WTC11 (cell line): ENCODE data around the gene NDUFB8. TPM values are rescaled to one million over a fixed set of nuclear protein-coding genes. Genes with fewer than 3 reads are reported as not detected.

Experiments
- ATAC-seq: fragments of 200-7000 bp; cut with Tn5 transposase; 2 replicates; pipeline ENCODE4 v1.10.0; 2021; ENCODE audit warnings: mild to moderate bottlenecking, moderate library complexity
- CTCF ChIA-PET: fragments of 300-600 bp; sonication (Branson Sonifier 250); formaldehyde crosslinking; loops from one replicate; lab custom pipeline; 2021; ENCODE audit warnings: antibody characterized with exemption; lab: Charles Lee
- POLR2A ChIA-PET: fragments of 350-600 bp; sonication (Branson Sonifier 250); formaldehyde crosslinking; loops from one replicate; lab custom pipeline; 2021; ENCODE audit warnings: antibody characterized with exemption; lab: Charles Lee
- DNase-seq: peaks from one replicate; pipeline ENCODE4 v3.0.0; 2021; ENCODE audit warnings: low spot score
- H3K27ac Mint-ChIP-seq: 2 replicates; pipeline ENCODE4 v1.8.0; 2021; ENCODE audit warnings: mixed read lengths
- H3K27me3 Mint-ChIP-seq: 2 replicates; pipeline ENCODE4 v1.8.0; 2021; ENCODE audit warnings: low read depth, mild to moderate bottlenecking, moderate library complexity, mixed read lengths
- H3K36me3 Mint-ChIP-seq: 2 replicates; pipeline ENCODE4 v1.8.0; 2021; ENCODE audit warnings: mixed read lengths
- H3K4me1 Mint-ChIP-seq: 2 replicates; pipeline ENCODE4 v1.8.0; 2022; ENCODE audit warnings: mixed read lengths
- H3K4me3 Mint-ChIP-seq: 2 replicates; pipeline ENCODE4 v1.8.0; 2021; ENCODE audit warnings: mild to moderate bottlenecking, moderate library complexity, mixed read lengths
- H3K9me3 Mint-ChIP-seq: 2 replicates; pipeline ENCODE4 v1.8.0; 2021; ENCODE audit warnings: mixed read lengths
- ATF6 ChIP-seq: sonication (generic); formaldehyde crosslinking; IDR thresholded peaks from 2 replicates; pipeline ENCODE4 v1.8.1; 2023; ENCODE audit warnings: mild to moderate bottlenecking, missing genetic modification reagents
- CBFB ChIP-seq: sonication (generic); formaldehyde crosslinking; IDR thresholded peaks from 2 replicates; pipeline ENCODE4 v1.8.1; 2022; ENCODE audit warnings: mild to moderate bottlenecking, low read depth, missing genetic modification reagents
- CREB1 ChIP-seq: sonication (generic); formaldehyde crosslinking; IDR thresholded peaks from 2 replicates; pipeline ENCODE4 v1.8.0; 2023; ENCODE audit warnings: mild to moderate bottlenecking, missing genetic modification reagents
- E2F4 ChIP-seq: sonication (generic); formaldehyde crosslinking; IDR thresholded peaks from 2 replicates; pipeline ENCODE4 v1.8.1; 2022; ENCODE audit warnings: low read depth, mild to moderate bottlenecking, moderate library complexity, missing genetic modification reagents, borderline replicate concordance
- ETV6 ChIP-seq: sonication (generic); formaldehyde crosslinking; IDR thresholded peaks from 2 replicates; pipeline ENCODE4 v1.8.1; 2022; ENCODE audit warnings: mild to moderate bottlenecking, missing genetic modification reagents
- GABPB1 ChIP-seq: sonication (generic); formaldehyde crosslinking; IDR thresholded peaks from 2 replicates; pipeline ENCODE4 v1.8.1; 2023; ENCODE audit warnings: mild to moderate bottlenecking, missing genetic modification reagents
- GRHL2 ChIP-seq: fragments of 250-450 bp; sonication (Bioruptor Pico); IDR thresholded peaks from 2 replicates; pipeline ENCODE4 v1.8.0; 2022; ENCODE audit warnings: mild to moderate bottlenecking, moderate library complexity; ENCODE audit not compliant: insufficient replicate concordance, severe bottlenecking
- KAT7 ChIP-seq: sonication (generic); formaldehyde crosslinking; IDR thresholded peaks from 2 replicates; pipeline ENCODE4 v1.8.1; 2023; ENCODE audit warnings: missing genetic modification reagents, mild to moderate bottlenecking, borderline replicate concordance
- NFYB ChIP-seq: sonication (generic); formaldehyde crosslinking; conservative IDR thresholded peaks from 2 replicates; pipeline ENCODE4 v1.8.0; 2022; ENCODE audit warnings: low read depth, missing genetic modification reagents
- OVOL2 ChIP-seq: fragments of 250-450 bp; sonication (Bioruptor Pico); IDR thresholded peaks from 2 replicates; pipeline ENCODE4 v1.9.0; 2021; ENCODE audit warnings: mild to moderate bottlenecking, borderline replicate concordance
- PRRX2 ChIP-seq: fragments of 250-450 bp; sonication (Bioruptor Pico); IDR thresholded peaks from 2 replicates; pipeline ENCODE4 v1.8.0; 2021; ENCODE audit warnings: mild to moderate bottlenecking
- SOX15 ChIP-seq: fragments of 250-450 bp; sonication (Bioruptor Pico); IDR thresholded peaks from 2 replicates; pipeline ENCODE4 v1.9.0; 2021; ENCODE audit warnings: mild to moderate bottlenecking
- TP53 ChIP-seq: sonication (generic); formaldehyde crosslinking; IDR thresholded peaks from 2 replicates; pipeline ENCODE4 v1.8.1; 2023; ENCODE audit warnings: mild to moderate bottlenecking, missing genetic modification reagents
- ZBTB43 ChIP-seq: sonication (generic); formaldehyde crosslinking; IDR thresholded peaks from 2 replicates; pipeline ENCODE4 v1.8.1; 2023; ENCODE audit warnings: mild to moderate bottlenecking, missing genetic modification reagents
- ZMAT4 ChIP-seq: fragments of 250-450 bp; sonication (Bioruptor Pico); IDR thresholded peaks from 2 replicates; pipeline ENCODE4 v1.9.0; 2021; ENCODE audit warnings: mild to moderate bottlenecking
- ZNF263 ChIP-seq: sonication (generic); formaldehyde crosslinking; IDR thresholded peaks from 2 replicates; pipeline ENCODE4 v1.8.1; 2022; ENCODE audit warnings: low read depth, mild to moderate bottlenecking, moderate library complexity, missing genetic modification reagents
- ZNF317 ChIP-seq: sonication (generic); formaldehyde crosslinking; IDR thresholded peaks from 2 replicates; pipeline ENCODE4 v1.8.1; 2023; ENCODE audit warnings: low read depth, mild to moderate bottlenecking, moderate library complexity, missing genetic modification reagents, borderline replicate concordance
- ZSCAN18 ChIP-seq: fragments of 250-450 bp; sonication (Bioruptor Pico); IDR thresholded peaks from 2 replicates; pipeline ENCODE4 v2.1.2; 2022; ENCODE audit warnings: mild to moderate bottlenecking, moderate library complexity
- total RNA-seq: library from RNA; stranded (reverse); gene quantifications from 3 replicates; pipeline ENCODE4 v1.2.3, GENCODE V29; 2021

Gene NDUFB8
- total RNA-seq, 1 experiment from 2014 or later: 206 TPM

GRCh38 chr10:100561005-100561404 lies 31.3 kb upstream of the NDUFB8 start:
- ATAC-seq: no peak
- Mint-ChIP-seq H3K36me3 (peaks cover 4% of the 10 kb centered on the region; the same call in 1 of the 2 replicates), H3K27me3 (peaks cover 40% of the 10 kb centered on the region), H3K4me1 (peaks cover 9% of the 10 kb centered on the region; the same call in 1 of the 2 replicates), H3K9me3 (no peaks in the 10 kb centered on the region), H3K27ac (no peak overlapping the region), H3K4me3 (no peak overlapping the region)
- ChIA-PET POLR2A (interaction anchor here (1.3 kb wide), 1 partner anchor 317 kb away, joined by 4 read pairs; no protein-coding TSS in a partner anchor), CTCF (interaction anchor here (0.6 to 5.5 kb wide), 10 partner anchors 9 to 333 kb away, joined by 3 to 107 read pairs (median 4); partner anchors contain the start of gene HIF1AN)
- DNase-seq: no peak
- TF ChIP-seq ATF6: no peak
- TF ChIP-seq CBFB (CRISPR knock-in tag): no peak
- TF ChIP-seq KAT7 (CRISPR knock-in tag): no peak
- no peak for TF ChIP-seq ETV6
- no peak for TF ChIP-seq ZNF317 (CRISPR knock-in tag)
- TF ChIP-seq TP53 (CRISPR knock-in tag): no peak
- no peak for TF ChIP-seq GABPB1 (CRISPR knock-in tag)
- no peak for TF ChIP-seq ZBTB43
- no peak for TF ChIP-seq PRRX2 (CRISPR knock-in tag)
- TF ChIP-seq ZSCAN18: no peak
- TF ChIP-seq, all 79 proteins: peak for 0

- ChIA-PET CTCF (interaction anchor here (0.6 to 5.5 kb wide), 5 partner anchors 24 to 328 kb away, joined by 3 to 107 read pairs (median 3); partner anchors contain the start of gene HIF1AN), POLR2A (no interaction called here)
- Mint-ChIP-seq H3K4me1 (peaks cover 9% of the 10 kb centered on the region; the same call in 1 of the 2 replicates), H3K27ac (no peak overlapping the region), H3K9me3 (no peaks in the 10 kb centered on the region), H3K4me3 (no peak overlapping the region), H3K27me3 (peaks cover 33% of the 10 kb centered on the region), H3K36me3 (peaks cover 4% of the 10 kb centered on the region; the same call in 1 of the 2 replicates)
- DNase-seq: no peak
- TF ChIP-seq CBFB (CRISPR knock-in tag) (no peak), ZNF263 (no peak), OVOL2 (CRISPR knock-in tag) (no peak), ATF6 (no peak), GRHL2 (CRISPR knock-in tag) (no peak), E2F4 (CRISPR knock-in tag) (no peak), CREB1 (CRISPR knock-in tag) (no peak), ZMAT4 (CRISPR knock-in tag) (no peak), ZNF317 (CRISPR knock-in tag) (no peak), NFYB (CRISPR knock-in tag) (no peak), SOX15 (CRISPR knock-in tag) (no peak)
- no peak for ATAC-seq
Observed at GRCh38 chr10:100560248-100560647, 30.6 kb upstream of the NDUFB8 start.
